AG08395 (cell line): ENCODE data around the gene SLU7.
A peak's percentile ranks its signal among the peaks of the same experiment; 100 is the strongest.

Source experiments
- DNase-seq: peaks from one replicate; pipeline ENCODE4 v3.0.0; 2012; ENCODE audit warnings: mixed read lengths, low spot score

The SLU7 gene

GRCh38 chr5:160419458-160420330, 813 bp upstream of the SLU7 start:
- no peak for DNase-seq

GRCh38 chr5:160399402-160400353, 19.2 kb downstream of the SLU7 start, which contains the start of gene FAM200C:
Gene FAM200C, minus strand, starts transcription at chr5:160400054. Its CDS starts 4,564 bp downstream, at chr5:160395490.
- DNase-seq, result peak; percentile 100

GRCh38 chr5:160398806-160399205, 20.1 kb downstream of the SLU7 start:
- peak; percentile 6 for DNase-seq

GRCh38 chr5:160397492-160397891, 21.4 kb downstream of the SLU7 start:
- DNase-seq, result no peak

GRCh38 chr5:160395111-160395510, 23.8 kb downstream of the SLU7 start:
- no peak for DNase-seq

GRCh38 chr5:160390787-160391696, 27.8 kb downstream of the SLU7 start:
- DNase-seq, result peak; percentile 34

GRCh38 chr5:160387445-160387844, 31.4 kb downstream of the SLU7 start:
- DNase-seq, result no peak

- DNase-seq, result no peak
These were observed 33.4 kb downstream of the SLU7 start for GRCh38 chr5:160385496-160385895.

- no peak for DNase-seq
These were observed 34.2 kb downstream of the SLU7 start for GRCh38 chr5:160384681-160385080.

GRCh38 chr5:160382346-160382745, 36.5 kb downstream of the SLU7 start:
- no peak for DNase-seq

GRCh38 chr5:160380041-160380440, 38.8 kb downstream of the SLU7 start:
- no peak for DNase-seq

GRCh38 chr5:160379511-160379910, 39.4 kb downstream of the SLU7 start:
- DNase-seq, result no peak

GRCh38 chr5:160378330-160378729, 40.6 kb downstream of the SLU7 start:
- no peak for DNase-seq

- DNase-seq, result no peak
These were observed 41.2 kb downstream of the SLU7 start for GRCh38 chr5:160377651-160378050.

- no peak for DNase-seq
These were observed 42.5 kb downstream of the SLU7 start for GRCh38 chr5:160376416-160376815.

GRCh38 chr5:160375701-160376100, 43.2 kb downstream of the SLU7 start:
- no peak for DNase-seq

- no peak for DNase-seq
These were observed 43.7 kb downstream of the SLU7 start for GRCh38 chr5:160375166-160375565.

GRCh38 chr5:160371294-160371693, 47.6 kb downstream of the SLU7 start:
- DNase-seq, result no peak

- DNase-seq, result no peak
These were observed 48.2 kb downstream of the SLU7 start for GRCh38 chr5:160370713-160371034.

- DNase-seq, result peak; percentile 90
These were observed 48.7 kb downstream of the SLU7 start, which contains the start of gene C1QTNF2 for GRCh38 chr5:160369990-160370712. Gene C1QTNF2, minus strand, starts transcription at chr5:160370626. Its CDS starts 15,615 bp downstream, at chr5:160355011.

GRCh38 chr5:160367885-160368284, 51.0 kb downstream of the SLU7 start:
- DNase-seq, result no peak
